ENCODE measurements around the gene MRC1.

DNA sequence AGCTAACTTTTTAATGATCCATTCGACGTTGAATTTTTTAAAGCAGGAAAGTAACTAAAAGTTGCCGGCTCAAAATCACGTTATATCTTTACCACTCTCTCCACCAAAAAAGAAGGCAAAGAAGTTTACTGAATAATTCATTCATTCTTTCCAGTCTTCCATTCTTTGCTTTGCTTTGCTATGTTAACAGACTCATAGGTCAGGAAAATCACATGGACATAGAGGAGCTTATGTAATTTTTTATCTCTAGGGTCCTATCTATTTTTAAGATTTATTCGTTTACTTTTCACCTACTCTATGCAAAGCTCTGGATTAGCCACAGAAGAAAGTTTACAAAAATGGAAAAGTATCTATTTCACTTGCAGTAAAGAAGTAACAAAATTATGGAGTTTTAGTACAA is 52.6 kb downstream of the MRC1 start:
- TF ChIP-seq, protein P1, sequence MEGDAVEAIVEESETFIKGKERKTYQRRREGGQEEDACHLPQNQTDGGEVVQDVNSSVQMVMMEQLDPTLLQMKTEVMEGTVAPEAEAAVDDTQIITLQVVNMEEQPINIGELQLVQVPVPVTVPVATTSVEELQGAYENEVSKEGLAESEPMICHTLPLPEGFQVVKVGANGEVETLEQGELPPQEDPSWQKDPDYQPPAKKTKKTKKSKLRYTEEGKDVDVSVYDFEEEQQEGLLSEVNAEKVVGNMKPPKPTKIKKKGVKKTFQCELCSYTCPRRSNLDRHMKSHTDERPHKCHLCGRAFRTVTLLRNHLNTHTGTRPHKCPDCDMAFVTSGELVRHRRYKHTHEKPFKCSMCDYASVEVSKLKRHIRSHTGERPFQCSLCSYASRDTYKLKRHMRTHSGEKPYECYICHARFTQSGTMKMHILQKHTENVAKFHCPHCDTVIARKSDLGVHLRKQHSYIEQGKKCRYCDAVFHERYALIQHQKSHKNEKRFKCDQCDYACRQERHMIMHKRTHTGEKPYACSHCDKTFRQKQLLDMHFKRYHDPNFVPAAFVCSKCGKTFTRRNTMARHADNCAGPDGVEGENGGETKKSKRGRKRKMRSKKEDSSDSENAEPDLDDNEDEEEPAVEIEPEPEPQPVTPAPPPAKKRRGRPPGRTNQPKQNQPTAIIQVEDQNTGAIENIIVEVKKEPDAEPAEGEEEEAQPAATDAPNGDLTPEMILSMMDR (IDR thresholded peaks at IDR 0.05), result no peak
- TF ChIP-seq POLR2A (IDR thresholded peaks at IDR 0.05), result no peak

Data from uterus (tissue), 2 donors.